HepG2 (cell line): Measurements from ENCODE around the gene TMEM14A. TPM values are rescaled to one million over a fixed set of nuclear protein-coding genes. Genes with fewer than 3 reads are reported as not detected.

ENCODE experiments used
- BORCS8-MEF2B ChIP-seq: sonication (generic); formaldehyde crosslinking; IDR thresholded peaks from 2 replicates; pipeline ENCODE4 v1.8.0; 2022; ENCODE audit warnings: mild to moderate bottlenecking, missing genetic modification reagents
- HES4 ChIP-seq: sonication (generic); formaldehyde crosslinking; IDR thresholded peaks from 2 replicates; pipeline ENCODE4 v1.9.0; 2021; ENCODE audit warnings: mild to moderate bottlenecking, missing genetic modification reagents, borderline replicate concordance
- JARID2 ChIP-seq: sonication (generic); formaldehyde crosslinking; IDR thresholded peaks from 2 replicates; pipeline ENCODE4 v1.8.1; 2023; ENCODE audit warnings: missing genetic modification reagents, inconsistent platforms; ENCODE audit not compliant: insufficient replicate concordance
- MBNL3 ChIP-seq: fragments of 250-450 bp; sonication (Bioruptor Pico); conservative IDR thresholded peaks from 2 replicates; pipeline ENCODE4 v1.8.0; 2022; ENCODE audit warnings: mild to moderate bottlenecking, inconsistent platforms
- MED8 ChIP-seq: sonication (generic); formaldehyde crosslinking; IDR thresholded peaks from 2 replicates; pipeline ENCODE4 v1.8.1; 2023; ENCODE audit warnings: mild to moderate bottlenecking, missing genetic modification reagents; ENCODE audit not compliant: insufficient replicate concordance
- MIER3 ChIP-seq: IDR thresholded peaks from 2 replicates; pipeline ENCODE4 v1.6.1; 2016; ENCODE audit warnings: missing compliant biosample characterization, borderline replicate concordance
- NR2F6 ChIP-seq, 2 experiments: IDR thresholded peaks; 2 replicates each; pipeline ENCODE4 v1.6.1; 2016; ENCODE audit warnings: antibody characterized with exemption in 1 of 2, mild to moderate bottlenecking in 1 of 2
- SKI ChIP-seq: fragments of 450-650 bp; IDR thresholded peaks from one replicate; pipeline ENCODE4 v1.6.1; 2018; ENCODE audit warnings: mild to moderate bottlenecking; ENCODE audit not compliant: partially characterized antibody
- ZBTB1 ChIP-seq: sonication (generic); formaldehyde crosslinking; IDR thresholded peaks from 2 replicates; pipeline ENCODE4 v1.4.0; 2020; ENCODE audit warnings: missing genetic modification reagents, borderline replicate concordance
- ZKSCAN1 ChIP-seq: fragments of 150-350 bp; IDR thresholded peaks from 2 replicates; pipeline ENCODE4 v1.6.1; 2014; ENCODE audit warnings: low read length
- ZMYM4 ChIP-seq: sonication (generic); formaldehyde crosslinking; IDR thresholded peaks from 2 replicates; pipeline ENCODE4 v1.8.1; 2023; ENCODE audit warnings: mild to moderate bottlenecking, missing genetic modification reagents
- ZNF101 ChIP-seq: sonication (generic); formaldehyde crosslinking; IDR thresholded peaks from 2 replicates; pipeline ENCODE4 v1.4.0; 2020; ENCODE audit warnings: mild to moderate bottlenecking, low read depth, missing genetic modification reagents, borderline replicate concordance
- ZNF260 ChIP-seq: sonication (generic); formaldehyde crosslinking; IDR thresholded peaks from 2 replicates; pipeline ENCODE4 v1.4.0; 2020; ENCODE audit warnings: missing genetic modification reagents, low read depth, mild to moderate bottlenecking, borderline replicate concordance
- ZNF713 ChIP-seq: sonication (generic); formaldehyde crosslinking; IDR thresholded peaks from 2 replicates; pipeline ENCODE4 v1.4.0; 2020; ENCODE audit warnings: mild to moderate bottlenecking, missing genetic modification reagents
- ZSCAN25 ChIP-seq: sonication (generic); formaldehyde crosslinking; IDR thresholded peaks from 2 replicates; pipeline ENCODE4 v1.8.0; 2022; ENCODE audit warnings: mild to moderate bottlenecking, missing genetic modification reagents
- polyA plus RNA-seq, 8 experiments: library from polyadenylated mRNA; depleted of rRNA in 3 of 8; stranded (reverse) in 7 of 8; unstranded in 1 of 8; fragments of >200 nt; fragmentation: Illumina TruSeq in 4 of 8; extraction: Trizol in 4 of 8; gene quantifications; 2 replicates each; pipeline versions ENCODE4 v1.2.1 to v1.2.3, GENCODE V29; 2011 to 2016; ENCODE audit warnings: low read depth in 4 of 8, missing spikeins in 1 of 8, mixed read lengths in 1 of 8; ENCODE audit not compliant: insufficient read depth in 1 of 8
- total RNA-seq, 5 experiments: library from RNA; depleted of rRNA; stranded (reverse); fragments of >200 nt; fragmentation: Illumina TruSeq; extraction: Trizol; gene quantifications; 2 replicates each; pipeline ENCODE4 v1.2.3, GENCODE V29; 2016; ENCODE audit warnings: low read depth in 1 of 5
- TF ChIP-seq, protein P1 (sequence below): sonication (generic); formaldehyde crosslinking; IDR thresholded peaks from 2 replicates; pipeline ENCODE4 v1.4.0; 2020; ENCODE audit warnings: mild to moderate bottlenecking, missing genetic modification reagents
- TF ChIP-seq, protein P2 (sequence below): sonication (generic); IDR thresholded peaks from 2 replicates; pipeline ENCODE4 v1.6.1; 2016; ENCODE audit warnings: low read depth, borderline replicate concordance
- TF ChIP-seq, protein P3 (sequence below): sonication (generic); formaldehyde crosslinking; IDR thresholded peaks from 2 replicates; pipeline ENCODE4 v1.4.0; 2020; ENCODE audit warnings: missing genetic modification reagents
- TF ChIP-seq, protein P4 (sequence below): sonication (generic); formaldehyde crosslinking; IDR thresholded peaks from 2 replicates; pipeline ENCODE4 v1.5.0; 2020; ENCODE audit warnings: mild to moderate bottlenecking, missing genetic modification reagents
- TF ChIP-seq, protein P5 (sequence below): sonication (generic); formaldehyde crosslinking; IDR thresholded peaks from 2 replicates; pipeline ENCODE4 v1.8.1; 2023; ENCODE audit warnings: missing genetic modification reagents, mild to moderate bottlenecking, borderline replicate concordance

TMEM14A gene
- total and polyA plus RNA-seq, 2 of the 13 experiments (the other 11 are each of a cell fraction or from before 2014, with no cell fraction given) = 24.6 to 73.7 TPM

- TF ChIP-seq, protein P1, sequence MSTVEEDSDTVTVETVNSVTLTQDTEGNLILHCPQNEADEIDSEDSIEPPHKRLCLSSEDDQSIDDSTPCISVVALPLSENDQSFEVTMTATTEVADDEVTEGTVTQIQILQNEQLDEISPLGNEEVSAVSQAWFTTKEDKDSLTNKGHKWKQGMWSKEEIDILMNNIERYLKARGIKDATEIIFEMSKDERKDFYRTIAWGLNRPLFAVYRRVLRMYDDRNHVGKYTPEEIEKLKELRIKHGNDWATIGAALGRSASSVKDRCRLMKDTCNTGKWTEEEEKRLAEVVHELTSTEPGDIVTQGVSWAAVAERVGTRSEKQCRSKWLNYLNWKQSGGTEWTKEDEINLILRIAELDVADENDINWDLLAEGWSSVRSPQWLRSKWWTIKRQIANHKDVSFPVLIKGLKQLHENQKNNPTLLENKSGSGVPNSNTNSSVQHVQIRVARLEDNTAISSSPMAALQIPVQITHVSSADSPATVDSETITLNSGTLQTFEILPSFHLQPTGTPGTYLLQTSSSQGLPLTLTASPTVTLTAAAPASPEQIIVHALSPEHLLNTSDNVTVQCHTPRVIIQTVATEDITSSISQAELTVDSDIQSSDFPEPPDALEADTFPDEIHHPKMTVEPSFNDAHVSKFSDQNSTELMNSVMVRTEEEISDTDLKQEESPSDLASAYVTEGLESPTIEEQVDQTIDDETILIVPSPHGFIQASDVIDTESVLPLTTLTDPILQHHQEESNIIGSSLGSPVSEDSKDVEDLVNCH (CRISPR knock-in tag) = no peak
- TF ChIP-seq, protein P2, sequence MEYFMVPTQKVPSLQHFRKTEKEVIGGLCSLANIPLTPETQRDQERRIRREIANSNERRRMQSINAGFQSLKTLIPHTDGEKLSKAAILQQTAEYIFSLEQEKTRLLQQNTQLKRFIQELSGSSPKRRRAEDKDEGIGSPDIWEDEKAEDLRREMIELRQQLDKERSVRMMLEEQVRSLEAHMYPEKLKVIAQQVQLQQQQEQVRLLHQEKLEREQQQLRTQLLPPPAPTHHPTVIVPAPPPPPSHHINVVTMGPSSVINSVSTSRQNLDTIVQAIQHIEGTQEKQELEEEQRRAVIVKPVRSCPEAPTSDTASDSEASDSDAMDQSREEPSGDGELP = no peak
- TF ChIP-seq ZNF260 (CRISPR knock-in tag) (no peak), ZNF101 (CRISPR knock-in tag) (no peak), MBNL3 (CRISPR knock-in tag) (no peak), ZBTB1 (CRISPR knock-in tag) (no peak), MED8 (CRISPR knock-in tag) (no peak), ZSCAN25 (CRISPR knock-in tag) (no peak), MIER3 (CRISPR knock-in tag) (peak; percentile 74; the same call in 1 of the 2 replicates), SKI (no peak), ZMYM4 (CRISPR knock-in tag) (peak; percentile 90), JARID2 (CRISPR knock-in tag) (no peak), HES4 (CRISPR knock-in tag) (0 out of 2 replicates have a peak, but pooled peaks have one; percentile 29), ZNF713 (CRISPR knock-in tag) (0 out of 2 replicates have a peak, but pooled peaks have one; percentile 69), ZKSCAN1 (0 out of 2 replicates have a peak, but pooled peaks have one; percentile 63), NR2F6 (IDR thresholded peaks at IDR 0.05) (peak; percentile 28; the same call in 1 of the 2 replicates), NR2F6 (CRISPR knock-in tag; IDR thresholded peaks at IDR 0.05) (peak; percentile 60; the same call in 1 of the 2 replicates), BORCS8-MEF2B (CRISPR knock-in tag) (peak; percentile 65; the same call in 1 of the 2 replicates)
- TF ChIP-seq, protein P3, sequence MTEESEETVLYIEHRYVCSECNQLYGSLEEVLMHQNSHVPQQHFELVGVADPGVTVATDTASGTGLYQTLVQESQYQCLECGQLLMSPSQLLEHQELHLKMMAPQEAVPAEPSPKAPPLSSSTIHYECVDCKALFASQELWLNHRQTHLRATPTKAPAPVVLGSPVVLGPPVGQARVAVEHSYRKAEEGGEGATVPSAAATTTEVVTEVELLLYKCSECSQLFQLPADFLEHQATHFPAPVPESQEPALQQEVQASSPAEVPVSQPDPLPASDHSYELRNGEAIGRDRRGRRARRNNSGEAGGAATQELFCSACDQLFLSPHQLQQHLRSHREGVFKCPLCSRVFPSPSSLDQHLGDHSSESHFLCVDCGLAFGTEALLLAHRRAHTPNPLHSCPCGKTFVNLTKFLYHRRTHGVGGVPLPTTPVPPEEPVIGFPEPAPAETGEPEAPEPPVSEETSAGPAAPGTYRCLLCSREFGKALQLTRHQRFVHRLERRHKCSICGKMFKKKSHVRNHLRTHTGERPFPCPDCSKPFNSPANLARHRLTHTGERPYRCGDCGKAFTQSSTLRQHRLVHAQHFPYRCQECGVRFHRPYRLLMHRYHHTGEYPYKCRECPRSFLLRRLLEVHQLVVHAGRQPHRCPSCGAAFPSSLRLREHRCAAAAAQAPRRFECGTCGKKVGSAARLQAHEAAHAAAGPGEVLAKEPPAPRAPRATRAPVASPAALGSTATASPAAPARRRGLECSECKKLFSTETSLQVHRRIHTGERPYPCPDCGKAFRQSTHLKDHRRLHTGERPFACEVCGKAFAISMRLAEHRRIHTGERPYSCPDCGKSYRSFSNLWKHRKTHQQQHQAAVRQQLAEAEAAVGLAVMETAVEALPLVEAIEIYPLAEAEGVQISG (CRISPR knock-in tag) = peak; percentile 65
- TF ChIP-seq, protein P4, sequence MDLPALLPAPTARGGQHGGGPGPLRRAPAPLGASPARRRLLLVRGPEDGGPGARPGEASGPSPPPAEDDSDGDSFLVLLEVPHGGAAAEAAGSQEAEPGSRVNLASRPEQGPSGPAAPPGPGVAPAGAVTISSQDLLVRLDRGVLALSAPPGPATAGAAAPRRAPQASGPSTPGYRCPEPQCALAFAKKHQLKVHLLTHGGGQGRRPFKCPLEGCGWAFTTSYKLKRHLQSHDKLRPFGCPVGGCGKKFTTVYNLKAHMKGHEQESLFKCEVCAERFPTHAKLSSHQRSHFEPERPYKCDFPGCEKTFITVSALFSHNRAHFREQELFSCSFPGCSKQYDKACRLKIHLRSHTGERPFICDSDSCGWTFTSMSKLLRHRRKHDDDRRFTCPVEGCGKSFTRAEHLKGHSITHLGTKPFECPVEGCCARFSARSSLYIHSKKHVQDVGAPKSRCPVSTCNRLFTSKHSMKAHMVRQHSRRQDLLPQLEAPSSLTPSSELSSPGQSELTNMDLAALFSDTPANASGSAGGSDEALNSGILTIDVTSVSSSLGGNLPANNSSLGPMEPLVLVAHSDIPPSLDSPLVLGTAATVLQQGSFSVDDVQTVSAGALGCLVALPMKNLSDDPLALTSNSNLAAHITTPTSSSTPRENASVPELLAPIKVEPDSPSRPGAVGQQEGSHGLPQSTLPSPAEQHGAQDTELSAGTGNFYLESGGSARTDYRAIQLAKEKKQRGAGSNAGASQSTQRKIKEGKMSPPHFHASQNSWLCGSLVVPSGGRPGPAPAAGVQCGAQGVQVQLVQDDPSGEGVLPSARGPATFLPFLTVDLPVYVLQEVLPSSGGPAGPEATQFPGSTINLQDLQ (CRISPR knock-in tag) = no peak
- TF ChIP-seq, protein P5, sequence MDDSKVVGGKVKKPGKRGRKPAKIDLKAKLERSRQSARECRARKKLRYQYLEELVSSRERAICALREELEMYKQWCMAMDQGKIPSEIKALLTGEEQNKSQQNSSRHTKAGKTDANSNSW (CRISPR knock-in tag) = 0 out of 2 replicates have a peak, but pooled peaks have one; percentile 59
Measured at GRCh38 chr6:52724406-52725121, 53.7 kb downstream of the TMEM14A start (continued).
